ENCODE measurements around the gene INHA. TPM values are rescaled to one million over a fixed set of nuclear protein-coding genes. Genes with fewer than 3 reads are reported as not detected.

INHA gene
- total RNA-seq, 2 experiments from 2014 or later = not detected

- ATAC-seq (no peak), DNase-seq (no peak)
- no peak for TF ChIP-seq CTCF (IDR thresholded peaks at IDR 0.05)
- no peaks in the 10 kb centered on the region for H3K4me1 Mint-ChIP-seq (ENCODE audit: low read depth)
- no peak overlapping the region for H3K27ac Mint-ChIP-seq
- ChIA-PET CTCF (interaction anchor here (1.4 to 1.7 kb wide), 2 partner anchors 22 to 79 kb away, joined by 3 to 5 read pairs; no protein-coding TSS in a partner anchor), POLR2A (no interaction called here)
- peaks cover 3% of the 10 kb centered on the region for H3K27me3 Mint-ChIP-seq
- intact Hi-C loops (cut with micrococcal nuclease) = no loop called here
- no peaks in the 10 kb centered on the region for H3K9me3 Mint-ChIP-seq
- no peak overlapping the region for H3K4me3 Mint-ChIP-seq
- H3K36me3 Mint-ChIP-seq (ENCODE audit: low read depth) = no peaks in the 10 kb centered on the region
Measured at GRCh38 chr2:219620546-219620945, 48.4 kb downstream of the INHA start.

- ChIA-PET POLR2A (no interaction called here), CTCF (interaction anchor here (1.1 to 1.2 kb wide), 2 partner anchors 92 to 220 kb away, joined by 3 read pairs; no protein-coding TSS in a partner anchor)
- Mint-ChIP-seq H3K9me3 (no peaks in the 10 kb centered on the region), H3K36me3 (ENCODE audit: low read depth) (no peaks in the 10 kb centered on the region), H3K27ac (no peak overlapping the region), H3K27me3 (peaks cover 11% of the 10 kb centered on the region), H3K4me3 (no peak overlapping the region), H3K4me1 (ENCODE audit: low read depth) (no peaks in the 10 kb centered on the region)
- ATAC-seq (no peak), DNase-seq (no peak)
- TF ChIP-seq CTCF (IDR thresholded peaks at IDR 0.05) = no peak
- intact Hi-C loops (cut with micrococcal nuclease) = no loop called here
Measured at GRCh38 chr2:219621935-219622334, 49.8 kb downstream of the INHA start.

GRCh38 chr2:219622472-219622871 is 50.4 kb downstream of the INHA start:
- POLR2A ChIA-PET = no interaction called here
- peaks cover 14% of the 10 kb centered on the region for H3K27me3 Mint-ChIP-seq
- TF ChIP-seq CTCF (IDR thresholded peaks at IDR 0.05) = no peak

GRCh38 chr2:219624565-219624964 is 52.5 kb downstream of the INHA start:
- intact Hi-C loops (cut with micrococcal nuclease) = no loop called here
- Mint-ChIP-seq H3K4me3 (no peak overlapping the region), H3K27me3 (peaks cover 20% of the 10 kb centered on the region), H3K27ac (no peak overlapping the region), H3K9me3 (no peaks in the 10 kb centered on the region), H3K4me1 (ENCODE audit: low read depth) (no peaks in the 10 kb centered on the region), H3K36me3 (ENCODE audit: low read depth) (no peaks in the 10 kb centered on the region)
- no peak for TF ChIP-seq CTCF (IDR thresholded peaks at IDR 0.05)
- ChIA-PET CTCF (no interaction called here), POLR2A (no interaction called here)
- ATAC-seq (no peak), DNase-seq (no peak)

More at GRCh38 chr2:219622472-219622871, 50.4 kb downstream of the INHA start:
- no peak overlapping the region for H3K27ac Mint-ChIP-seq
- no peaks in the 10 kb centered on the region for H3K4me1 Mint-ChIP-seq (ENCODE audit: low read depth)
- no peak for DNase-seq
- no peak overlapping the region for H3K4me3 Mint-ChIP-seq
- CTCF ChIA-PET = interaction anchor here (1.1 to 1.2 kb wide), 2 partner anchors 93 to 220 kb away, joined by 3 read pairs; no protein-coding TSS in a partner anchor
- no peaks in the 10 kb centered on the region for H3K9me3 Mint-ChIP-seq
- no peaks in the 10 kb centered on the region for H3K36me3 Mint-ChIP-seq (ENCODE audit: low read depth)
- no peak for ATAC-seq
- intact Hi-C loops (cut with micrococcal nuclease) = no loop called here

- H3K4me3 Mint-ChIP-seq = no peak overlapping the region
Measured at GRCh38 chr2:219625179-219625578, 53.1 kb downstream of the INHA start.

More at GRCh38 chr2:219625179-219625578, 53.1 kb downstream of the INHA start:
- ATAC-seq (no peak), DNase-seq (no peak)
- Mint-ChIP-seq H3K36me3 (ENCODE audit: low read depth) (no peaks in the 10 kb centered on the region), H3K9me3 (no peaks in the 10 kb centered on the region), H3K27ac (no peak overlapping the region), H3K27me3 (peaks cover 20% of the 10 kb centered on the region), H3K4me1 (ENCODE audit: low read depth) (no peaks in the 10 kb centered on the region)
- intact Hi-C loops (cut with micrococcal nuclease) = no loop called here
- TF ChIP-seq CTCF (IDR thresholded peaks at IDR 0.05) = no peak
- POLR2A ChIA-PET = no interaction called here
- CTCF ChIA-PET = interaction anchor here (2.2 kb wide), 1 partner anchor 96 kb away, joined by 6 read pairs; no protein-coding TSS in a partner anchor

Small RNA genes within 50 kb of the gene (microRNA-seq; reads per million reads assigned to microRNA genes)
- gene MIR3132 (ENCODE audit: borderline microRNAs expressed, borderline replicate concordance) = not detected

Other genes with a start within 250 kb of the INHA start
- not detected for gene RESP18, start 239.6 kb upstream of the INHA start, total RNA-seq
- gene DNPEP, start 184.4 kb upstream of the INHA start, total RNA-seq = 100 to 1,000 TPM; 112 to 113 TPM
- not detected for gene DES, start 153.9 kb upstream of the INHA start, total RNA-seq
- 1 to 10 TPM; 2.1 to 2.3 TPM for gene SPEG, start 137.5 kb upstream of the INHA start, total RNA-seq
- 10 to 100 TPM; 32.4 to 34.2 TPM for gene GMPPA, start 73.4 kb upstream of the INHA start, total RNA-seq
- not detected for gene ASIC4, start 57.8 kb upstream of the INHA start, total RNA-seq
- gene CHPF, start 28.5 kb upstream of the INHA start, total RNA-seq = 10 to 100 TPM; 16.6 to 18.4 TPM
- gene TMEM198, start 28.3 kb upstream of the INHA start, total RNA-seq = 1 to 10 TPM; 2.1 to 2.2 TPM
- 1 to 10 TPM; 1.3 to 1.4 TPM for gene OBSL1, start 771 bp upstream of the INHA start, total RNA-seq
- 10 to 100 TPM; 26.4 to 27.5 TPM for gene STK11IP, start 25.5 kb downstream of the INHA start, total RNA-seq
- not detected for gene SLC4A3, start 55.3 kb downstream of the INHA start, total RNA-seq